SK-N-DZ (cell line): Measurements from ENCODE around the gene DIPK2A.
A peak's percentile ranks its signal among the peaks of the same experiment; 100 is the strongest.

Source experiments
- DNase-seq: peaks from one replicate; pipeline ENCODE4 v3.0.0-alpha.2; 2015; ENCODE audit warnings: low spot score

Gene DIPK2A

DNA sequence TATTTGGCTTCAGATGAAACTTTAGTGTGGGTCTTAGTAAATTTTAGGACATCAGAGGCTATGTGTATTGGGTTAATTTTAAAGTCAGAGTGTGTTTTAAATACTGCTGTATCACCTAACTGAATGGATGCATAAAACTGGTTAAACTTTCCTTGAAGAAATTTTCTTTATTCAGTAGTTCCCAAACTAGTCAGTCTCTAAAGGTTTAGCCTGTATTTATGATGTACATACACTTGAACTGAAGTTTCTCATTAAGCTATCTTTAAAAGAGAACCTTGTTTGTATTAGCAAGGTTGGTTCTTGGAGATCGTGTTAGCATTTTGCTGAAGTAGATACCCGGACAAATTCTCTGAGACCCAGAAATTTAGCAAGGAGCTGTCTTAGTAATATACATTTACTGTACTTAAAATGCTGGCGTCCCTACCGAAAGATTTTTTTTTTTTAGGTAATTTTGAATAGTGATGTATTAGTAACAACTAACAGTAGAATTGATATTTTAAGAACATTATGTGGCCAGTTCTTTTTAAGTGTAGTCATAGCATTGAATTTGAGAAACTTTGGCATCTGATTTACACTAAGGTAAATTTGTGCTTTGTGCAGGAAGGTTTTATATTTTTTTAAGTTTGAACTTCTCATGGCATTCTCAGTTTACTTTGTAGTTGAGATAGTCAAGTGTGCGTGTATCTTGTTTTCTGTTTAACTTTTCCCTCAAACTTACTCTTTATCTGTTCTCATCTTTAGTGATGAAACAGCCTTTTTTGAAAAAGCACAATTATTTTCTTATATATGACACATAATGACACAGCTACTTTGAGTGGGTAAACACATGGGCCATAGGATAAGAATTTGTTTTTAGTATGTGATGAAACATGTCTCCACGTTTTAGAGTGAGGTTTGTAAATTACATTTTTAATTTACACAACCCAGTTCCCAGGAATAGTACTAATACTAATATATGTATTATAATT lies 2.9 kb downstream of the DIPK2A start:
- no peak for DNase-seq

DNA sequence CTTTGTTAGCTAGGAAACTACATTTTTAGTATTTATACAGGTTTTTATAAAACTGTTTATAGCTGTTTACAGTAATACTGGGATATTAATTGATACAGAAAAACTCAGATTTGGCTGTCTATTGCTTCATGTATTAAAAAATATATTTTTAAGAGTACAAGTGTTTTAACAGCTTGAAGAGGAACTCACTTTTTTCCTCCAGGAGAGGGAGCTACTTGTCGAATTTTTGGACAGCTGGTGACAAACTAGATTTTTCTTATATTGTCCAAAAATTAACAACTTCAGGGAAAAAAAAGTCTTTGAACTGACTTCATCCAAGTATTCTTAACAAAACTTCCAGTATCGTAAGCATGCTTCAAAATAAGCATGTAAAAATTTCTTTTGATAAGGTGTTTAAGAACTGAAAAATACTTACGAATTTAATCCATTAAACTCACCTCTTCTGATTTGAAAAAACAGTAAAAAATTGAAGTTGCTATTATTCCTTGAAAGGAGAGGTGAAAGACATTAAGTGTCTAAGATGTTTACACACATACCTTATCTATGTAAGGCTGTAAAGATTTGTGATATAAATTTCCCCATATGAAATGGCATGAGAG lies 4.0 kb downstream of the DIPK2A start:
- peak; percentile 40 for DNase-seq

DNA sequence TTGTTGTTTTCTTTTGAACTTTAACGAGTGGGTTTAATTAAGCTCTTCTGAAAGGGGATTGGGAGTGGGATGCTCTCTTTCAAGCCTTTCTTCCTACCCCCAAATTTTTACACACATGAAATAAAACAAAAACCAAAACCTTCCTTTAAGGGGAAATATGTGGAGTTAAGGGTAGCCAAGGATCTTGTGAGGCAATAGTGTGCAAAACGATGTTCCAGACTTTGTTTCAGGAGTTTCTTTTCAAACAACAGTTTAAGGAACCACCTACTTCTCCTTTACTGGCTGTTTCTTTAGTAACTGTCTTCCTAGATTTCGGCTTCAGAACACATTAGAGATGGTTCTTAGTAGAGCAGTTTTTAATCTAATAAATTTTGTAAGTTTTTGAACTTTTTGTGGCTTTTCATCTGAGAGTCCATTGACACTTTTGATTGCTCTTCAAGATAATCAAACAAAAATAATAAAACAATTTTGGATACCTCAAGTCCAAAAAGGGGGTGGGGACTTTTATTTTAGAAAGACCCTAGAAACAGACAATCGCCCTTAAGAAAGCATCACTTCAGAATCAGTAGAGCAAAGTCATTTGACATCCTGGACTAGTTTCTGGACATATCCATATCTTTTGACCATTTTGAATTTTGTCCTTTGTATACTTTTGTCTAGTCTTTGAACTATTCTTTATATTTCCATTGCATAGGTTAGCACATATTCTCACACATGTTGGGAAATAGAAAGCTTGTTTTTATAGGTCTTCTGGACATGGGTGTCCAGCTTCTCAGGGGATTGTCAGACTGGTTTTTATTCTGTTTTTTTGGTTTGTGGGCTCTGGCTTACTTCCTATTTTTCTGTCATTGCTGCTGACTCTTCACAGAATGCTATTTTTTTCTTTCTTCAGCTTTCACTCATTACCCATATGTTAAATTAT lies 6.0 kb downstream of the DIPK2A start:
- no peak for DNase-seq

DNA sequence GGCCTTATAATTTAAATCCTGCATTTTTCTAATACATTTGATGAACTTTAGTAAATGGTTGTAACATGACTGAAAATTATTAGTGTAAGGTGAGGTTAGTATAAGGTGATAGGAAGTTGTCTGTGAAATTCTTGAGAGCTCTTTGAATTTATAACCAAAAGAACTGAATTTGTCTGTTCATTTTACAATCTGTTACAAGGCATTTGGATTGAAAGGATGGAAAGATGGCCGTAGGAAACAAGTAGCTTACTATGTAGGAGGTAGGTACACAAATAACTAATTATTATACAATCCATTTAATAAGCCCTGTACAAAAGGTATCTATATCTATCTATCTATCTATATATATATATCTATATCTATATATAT lies 6.6 kb downstream of the DIPK2A start:
- no peak for DNase-seq

DNA sequence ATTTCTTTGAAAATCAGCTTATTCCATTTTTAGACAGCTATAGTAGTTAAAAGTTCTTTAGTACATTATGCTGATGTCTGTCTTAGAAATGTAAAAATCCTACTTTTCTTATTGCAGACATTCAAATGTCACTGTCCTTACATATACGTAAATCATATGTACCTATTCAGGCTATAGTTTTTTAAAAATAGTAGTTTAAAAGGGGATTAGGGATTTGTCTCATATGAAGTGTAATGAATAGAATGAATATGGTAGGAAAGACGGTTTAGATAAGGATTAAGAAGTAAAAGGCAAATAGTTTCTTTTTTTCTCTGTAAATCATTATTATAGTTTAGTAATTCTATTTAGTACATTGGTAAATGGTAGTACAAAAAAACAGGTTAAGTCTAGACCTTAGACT lies 7.4 kb downstream of the DIPK2A start:
- DNase-seq, result no peak

DNA sequence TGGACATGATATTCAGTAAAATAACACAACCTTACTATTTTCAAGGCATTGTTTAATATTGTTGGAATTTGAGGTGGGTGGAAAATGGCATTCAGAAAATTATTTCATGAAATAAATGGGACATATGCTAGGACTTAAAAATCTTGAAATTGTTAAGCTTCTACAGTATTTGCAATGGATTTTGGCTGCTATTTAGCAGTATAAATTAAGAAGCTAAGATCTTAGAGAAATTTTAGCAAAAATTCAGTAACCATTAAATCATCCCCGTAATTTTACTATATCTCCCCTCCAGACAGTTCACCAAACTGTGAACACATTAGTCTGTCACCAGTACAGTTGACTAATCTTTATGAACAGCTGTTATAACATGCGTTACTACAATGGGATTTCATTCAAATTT lies 8.2 kb downstream of the DIPK2A start:
- no peak for DNase-seq

DNA sequence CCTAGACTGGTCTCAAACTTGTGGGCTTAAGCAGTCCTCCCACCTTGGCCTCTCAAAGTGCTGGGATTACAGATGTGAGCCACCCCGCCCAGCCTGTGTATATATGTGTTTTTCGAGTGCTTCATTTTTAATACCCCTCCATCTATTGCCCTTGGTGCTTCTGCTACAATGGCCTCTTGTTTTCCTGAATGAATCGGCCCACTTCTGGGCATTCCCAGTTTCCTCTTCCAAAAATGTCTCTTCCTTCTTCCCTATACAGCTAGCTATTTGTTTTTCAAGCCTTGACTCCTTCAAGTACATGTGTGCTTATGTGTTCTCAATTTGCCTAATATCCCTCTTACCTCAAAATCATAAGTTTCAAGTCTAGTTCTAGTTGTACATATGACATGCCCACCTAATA lies 16.7 kb downstream of the DIPK2A start:
- no peak for DNase-seq

DNA sequence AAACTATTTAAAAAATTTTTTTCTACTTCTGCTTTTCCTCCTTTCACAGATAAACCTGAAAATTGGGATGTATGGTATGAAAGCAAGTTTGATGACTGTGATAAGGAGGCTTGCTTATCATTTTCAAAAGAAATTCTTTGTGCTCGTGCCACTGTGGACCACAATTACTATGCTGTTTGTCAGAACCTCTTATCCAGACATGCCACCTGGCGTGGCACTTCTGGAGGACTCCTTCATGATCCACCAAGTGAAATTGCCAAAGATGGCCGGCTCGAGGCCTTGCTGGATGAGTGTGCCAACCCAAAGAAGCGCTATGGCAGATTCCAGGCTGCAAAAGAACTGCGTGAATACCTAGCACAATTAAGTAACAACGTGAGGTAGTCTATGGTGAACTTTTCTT lies 17.8 kb downstream of the DIPK2A start:
- DNase-seq, result no peak

DNA sequence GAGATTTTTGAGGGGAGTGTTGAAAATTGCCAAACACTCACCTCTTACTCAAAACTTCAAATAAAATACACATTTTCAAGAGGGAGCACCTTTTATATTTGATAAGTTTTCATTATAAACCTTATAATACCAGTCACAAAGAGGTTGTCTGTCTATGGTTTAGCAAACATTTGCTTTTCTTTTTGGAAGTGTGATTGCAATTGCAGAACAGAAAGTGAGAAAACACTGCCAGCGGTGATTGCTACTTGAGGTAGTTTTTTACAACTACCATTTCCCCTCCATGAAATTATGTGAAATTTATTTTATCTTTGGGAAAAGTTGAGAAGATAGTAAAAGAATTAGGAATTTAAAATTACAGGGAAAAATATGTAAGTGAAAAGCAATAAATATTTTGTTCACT lies 20.1 kb downstream of the DIPK2A start:
- no peak for DNase-seq

DNA sequence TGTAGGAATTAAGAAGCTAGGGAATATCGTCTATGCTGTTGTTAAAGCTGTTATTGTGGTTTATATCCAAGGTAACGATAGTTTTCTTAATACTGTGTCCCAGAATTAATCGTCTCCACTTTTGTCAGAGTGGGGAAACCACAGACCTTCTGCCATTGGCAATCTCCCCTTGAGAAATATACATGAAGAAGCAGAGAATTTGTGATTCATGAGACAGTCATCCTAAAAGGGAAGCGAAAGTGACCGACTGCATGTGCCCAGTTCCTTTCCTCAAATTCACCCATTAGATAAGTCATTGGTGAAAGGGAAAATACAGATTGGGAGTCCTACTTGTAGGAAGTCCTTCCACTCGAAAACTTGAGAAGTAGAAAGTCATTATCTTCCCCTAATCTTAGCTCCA lies 26.6 kb downstream of the DIPK2A start:
- DNase-seq, result no peak

DNA sequence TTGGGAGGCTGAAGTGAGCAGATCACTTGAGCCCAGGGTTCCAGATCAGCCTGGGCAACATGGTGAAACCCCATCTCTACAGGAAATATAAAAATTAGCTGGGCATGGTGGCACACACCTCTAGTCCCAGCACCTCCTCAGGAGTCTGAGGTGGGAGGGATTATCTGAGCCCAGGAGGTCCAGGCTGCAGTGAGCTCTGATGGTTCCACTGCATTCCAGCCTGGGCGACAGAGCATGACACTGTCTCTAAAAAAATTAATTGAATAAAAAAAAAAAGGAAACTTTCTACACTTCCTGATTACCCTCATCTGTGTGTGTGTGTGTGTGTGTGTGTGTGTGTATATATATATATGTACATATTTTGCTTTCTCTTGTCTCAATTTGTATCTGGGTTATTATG lies 31.4 kb downstream of the DIPK2A start:
- DNase-seq, result no peak

DNA sequence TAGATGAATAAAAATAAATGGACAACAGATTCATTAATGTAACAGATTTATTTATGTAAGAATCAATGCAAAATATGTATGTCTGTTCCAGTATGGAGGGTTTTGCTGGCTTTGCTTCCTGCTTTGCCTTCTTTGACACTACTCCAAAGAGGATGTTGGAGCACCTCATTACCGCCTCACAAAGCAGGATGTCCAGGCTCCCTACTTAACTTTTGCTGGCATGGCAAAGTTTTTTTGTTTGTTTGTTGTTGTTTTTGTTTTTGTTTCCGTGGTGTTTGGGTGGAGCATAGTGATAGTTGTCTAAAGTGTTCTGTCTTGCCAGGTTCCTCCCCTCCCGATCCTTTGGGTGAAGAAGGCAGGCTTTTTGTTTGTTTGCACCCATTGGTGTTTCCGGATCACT lies 38.7 kb downstream of the DIPK2A start:
- DNase-seq, result no peak

DNA sequence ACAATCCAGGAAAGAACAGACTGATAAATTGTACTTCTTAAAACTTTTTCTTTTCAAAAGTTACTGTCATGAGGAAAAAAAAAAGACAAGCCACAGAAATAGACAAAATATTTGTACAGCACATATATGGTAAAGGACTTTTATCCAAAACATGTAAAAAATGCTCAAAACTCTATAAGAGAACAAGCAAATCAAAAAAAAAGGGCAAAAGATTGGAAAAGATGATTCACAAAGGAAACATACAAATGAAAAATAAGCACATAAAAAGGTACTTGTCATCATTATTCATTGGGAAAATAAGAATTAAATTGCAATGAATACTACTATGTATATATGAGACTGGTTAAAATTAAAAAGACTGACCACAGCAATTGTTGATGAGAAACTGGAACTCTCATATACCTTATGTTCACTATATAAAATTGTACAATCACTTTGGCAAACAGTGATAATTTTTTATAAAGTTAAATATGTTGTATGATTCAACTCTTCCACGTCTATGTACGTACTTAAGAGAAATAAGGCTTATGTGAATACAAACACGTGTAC lies 39.7 kb downstream of the DIPK2A start:
- DNase-seq, result no peak

DNA sequence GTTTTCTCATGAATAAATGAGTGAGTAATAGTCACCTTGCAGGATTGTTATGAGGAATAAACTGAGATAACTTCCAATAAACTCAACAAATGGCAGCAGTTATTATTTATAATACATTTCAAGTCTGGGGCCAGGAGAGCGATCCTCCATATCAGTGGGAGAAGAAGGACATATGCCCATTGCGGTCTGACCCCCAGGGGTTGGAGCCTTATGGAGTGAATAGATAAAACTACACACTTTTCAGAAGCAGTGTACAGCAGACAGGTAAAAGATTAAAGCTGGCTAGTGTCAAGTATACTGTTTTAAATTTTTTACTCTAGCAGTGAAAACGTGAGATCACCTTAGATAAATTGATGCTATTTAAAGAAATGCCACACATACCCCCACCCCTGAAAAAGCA lies 43.5 kb downstream of the DIPK2A start:
- DNase-seq, result no peak

DNA sequence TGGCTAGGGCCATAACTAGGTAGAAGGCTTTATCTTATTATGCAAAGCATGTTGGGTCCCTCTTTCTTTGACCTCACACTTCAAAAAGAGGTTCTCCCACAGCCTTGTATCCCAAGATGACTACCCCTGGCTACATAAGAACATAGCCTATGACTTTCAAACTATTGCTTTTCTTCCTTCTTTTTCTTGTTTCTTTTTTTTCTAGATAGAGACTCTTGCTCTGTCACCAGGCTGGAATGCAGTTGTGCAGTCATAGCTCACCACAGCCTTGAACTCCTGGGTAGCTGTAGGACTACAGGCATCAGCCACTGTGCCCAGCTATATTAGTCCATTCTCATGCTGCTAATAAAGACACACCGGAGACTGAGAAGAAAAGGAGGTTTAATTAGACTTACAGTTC lies 47.2 kb downstream of the DIPK2A start:
- DNase-seq, result no peak
